ENCODE measurements around the gene RFPL1.
"Not testable (repeated sequence)": the region's sequence is repeated elsewhere in the genome, so short reads cannot be mapped to it uniquely, and the experiment has no call there.

Gene RFPL1

GRCh38 chr22:29397791-29398190 is 40.6 kb upstream of the RFPL1 start:
- no peak overlapping the region for H3K27ac ChIP-seq
- no peak overlapping the region for H3K4me3 ChIP-seq
- DNase-seq (ENCODE audit: low spot score): peak; percentile 65
- no peak for TF ChIP-seq CTCF (IDR thresholded peaks at IDR 0.05)

- no peak for DNase-seq (ENCODE audit: low spot score)
- TF ChIP-seq CTCF (IDR thresholded peaks at IDR 0.05): no peak
- Histone ChIP-seq H3K27ac (no peak overlapping the region), H3K4me3 (no peak overlapping the region)
Observed at GRCh38 chr22:29400576-29400975, 37.8 kb upstream of the RFPL1 start.

DNA sequence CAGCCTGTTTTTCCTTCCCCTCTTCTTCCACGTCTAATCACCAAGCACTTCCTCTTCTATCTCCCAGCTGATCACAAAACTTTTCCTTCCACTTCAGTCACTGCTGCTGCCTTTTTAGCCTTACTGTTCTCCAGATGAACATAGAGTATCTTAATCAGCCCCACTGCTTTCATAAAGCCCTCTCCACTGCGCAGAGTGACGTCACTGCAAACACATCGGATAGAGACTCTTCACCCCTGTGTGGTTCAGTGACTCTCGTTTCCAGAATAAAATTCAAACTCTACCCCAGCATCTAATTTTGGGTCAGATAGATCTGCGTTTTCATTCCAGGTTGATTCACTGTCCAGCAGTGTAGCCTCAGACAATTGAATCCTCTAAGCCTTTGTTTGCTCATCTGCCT is 36.8 kb upstream of the RFPL1 start:
- DNase-seq (ENCODE audit: low spot score); H3K27ac ChIP-seq; H3K4me3 ChIP-seq: not testable (repeated sequence)

- H3K27ac ChIP-seq: no peak overlapping the region
- no peak for DNase-seq (ENCODE audit: low spot score)
- no peak for TF ChIP-seq CTCF (IDR thresholded peaks at IDR 0.05)
- no peak overlapping the region for H3K4me3 ChIP-seq
Observed at GRCh38 chr22:29408940-29409339, 29.4 kb upstream of the RFPL1 start.

DNA sequence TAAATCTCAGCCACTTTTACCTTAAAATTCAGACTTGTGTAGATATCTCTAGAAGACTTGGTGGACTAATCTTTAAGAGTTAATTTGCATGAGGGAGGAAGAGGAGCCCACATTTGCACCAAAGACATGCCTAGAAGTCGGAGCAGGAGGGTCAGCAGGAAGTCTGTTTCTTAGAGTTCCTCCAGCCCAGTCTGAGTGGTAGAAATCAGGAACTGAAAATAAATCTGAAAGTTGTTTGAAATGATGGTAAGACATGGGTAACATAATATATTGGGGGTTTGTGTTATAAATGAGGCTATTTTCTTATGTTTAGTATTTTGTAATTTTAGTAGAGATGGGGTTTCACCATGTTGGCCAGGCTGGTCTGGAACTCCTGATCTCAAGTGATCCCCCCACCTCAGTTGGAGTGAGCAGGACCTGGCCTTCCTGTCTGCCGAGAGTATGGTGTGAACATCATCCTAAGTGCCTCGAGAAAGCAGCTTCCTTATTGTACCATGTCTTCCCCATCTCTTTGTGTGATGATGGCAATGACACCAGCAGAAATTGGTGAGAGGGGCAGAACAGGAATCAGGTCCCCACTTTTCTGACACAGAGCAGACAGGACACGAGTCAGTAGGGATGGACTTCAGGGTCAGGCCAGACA is 26.7 kb upstream of the RFPL1 start:
- not testable (repeated sequence) for H3K4me3 ChIP-seq; DNase-seq (ENCODE audit: low spot score); H3K27ac ChIP-seq

DNA sequence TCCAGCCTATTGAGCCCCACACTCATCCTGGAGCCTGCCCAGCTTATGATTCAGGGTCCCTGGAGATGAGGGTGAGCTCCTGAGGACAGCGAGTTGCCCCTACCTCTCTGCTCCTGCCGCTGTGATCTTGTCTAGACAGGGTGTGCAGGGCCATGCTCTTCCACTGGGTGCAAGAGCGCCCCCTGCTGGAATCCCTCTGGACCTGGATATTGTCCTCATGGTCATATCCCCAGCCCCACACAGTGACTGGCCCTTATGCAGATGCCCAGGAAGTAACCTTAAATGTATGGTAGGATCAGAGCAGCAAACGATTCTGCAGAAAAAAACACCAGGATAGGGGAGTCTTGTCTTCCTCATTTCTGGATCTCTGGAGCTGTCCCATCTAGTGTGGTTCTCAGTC is 25.6 kb upstream of the RFPL1 start:
- DNase-seq (ENCODE audit: low spot score); H3K27ac ChIP-seq; H3K4me3 ChIP-seq: not testable (repeated sequence)

- not testable (repeated sequence) for DNase-seq (ENCODE audit: low spot score)
- Histone ChIP-seq H3K27ac (peak overlapping the region in 1 of 2 donors; percentile 2), H3K4me3 (peak overlapping the region; percentile 58)
Observed at GRCh38 chr22:29414951-29415591, 23.3 kb upstream of the RFPL1 start.

- DNase-seq (ENCODE audit: low spot score); H3K27ac ChIP-seq; H3K4me3 ChIP-seq: not testable (repeated sequence)
Observed at GRCh38 chr22:29418704-29419103, 19.7 kb upstream of the RFPL1 start.

DNA sequence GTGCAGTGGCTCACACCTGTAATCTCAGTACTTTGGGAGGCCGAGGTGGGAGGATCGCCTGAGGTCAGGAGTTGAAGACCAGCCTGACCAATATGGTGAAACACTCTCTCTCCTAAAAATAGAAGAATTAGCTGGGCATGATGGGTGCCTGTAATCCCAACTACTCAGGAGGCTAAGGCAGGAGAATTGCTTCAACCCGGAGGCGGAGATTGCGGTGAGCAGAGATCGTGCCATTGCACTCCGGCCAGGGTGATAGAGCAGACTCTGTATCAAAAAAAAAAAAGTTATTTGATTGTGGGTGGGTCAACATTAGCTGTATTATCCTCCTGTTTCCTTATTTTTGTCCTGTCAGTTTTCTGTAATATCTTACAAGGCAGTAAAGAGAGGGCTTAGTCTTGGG is 11.9 kb upstream of the RFPL1 start:
- no peak for TF ChIP-seq CTCF (IDR thresholded peaks at IDR 0.05)
- Histone ChIP-seq H3K4me3 (no peak overlapping the region), H3K27ac (no peak overlapping the region)
- no peak for DNase-seq (ENCODE audit: low spot score)

Data from coronary artery (tissue), 2 donors.